H9 (cell line): ENCODE results near the gene NCKAP5. TPM values are rescaled to one million over a fixed set of nuclear protein-coding genes. Genes with fewer than 3 reads are reported as not detected.

Experiments used
- DNase-seq: peaks from one replicate; pipeline ENCODE4 v3.0.0-alpha.2; 2017
- H2AFZ ChIP-seq: one replicate; pipeline ENCODE4 v1.6.1; 2013; ENCODE audit warnings: mild to moderate bottlenecking, low read length, control low read depth, moderate library complexity
- H2AK5ac ChIP-seq: 2 replicates; pipeline ENCODE4 v1.6.1; 2013; ENCODE audit warnings: low read length, control low read depth, mixed read lengths; ENCODE audit not compliant: insufficient read length
- H2BK120ac ChIP-seq: one replicate; pipeline ENCODE4 v1.6.1; 2013; ENCODE audit warnings: low read depth, mild to moderate bottlenecking, low read length, control low read depth, inconsistent platforms; ENCODE audit not compliant: poor library complexity, severe bottlenecking
- H2BK12ac ChIP-seq: 2 replicates; pipeline ENCODE4 v1.6.1; 2013; ENCODE audit warnings: low read length, control low read depth, mixed read lengths, low read depth; ENCODE audit not compliant: insufficient read length
- H2BK15ac ChIP-seq: 2 replicates; pipeline ENCODE4 v1.6.1; 2013; ENCODE audit warnings: low read depth, low read length, control low read depth
- H2BK20ac ChIP-seq: one replicate; pipeline ENCODE4 v1.6.1; 2013; ENCODE audit warnings: low read depth, mild to moderate bottlenecking, low read length, control low read depth, inconsistent platforms; ENCODE audit not compliant: poor library complexity, severe bottlenecking
- H2BK5ac ChIP-seq: 2 replicates; pipeline ENCODE4 v1.6.1; 2013; ENCODE audit warnings: low read length, control low read depth, mixed read lengths; ENCODE audit not compliant: insufficient read length
- H3K14ac ChIP-seq: 2 replicates; pipeline ENCODE4 v1.6.1; 2013; ENCODE audit warnings: low read length, control low read depth; ENCODE audit not compliant: insufficient read depth
- H3K18ac ChIP-seq: 2 replicates; pipeline ENCODE4 v1.6.1; 2013; ENCODE audit warnings: low read depth, mild to moderate bottlenecking, mixed read lengths, low read length, control low read depth; ENCODE audit not compliant: insufficient read length
- H3K23ac ChIP-seq: 2 replicates; pipeline ENCODE4 v1.6.1; 2013; ENCODE audit warnings: low read length, control low read depth, mixed read lengths, low read depth; ENCODE audit not compliant: insufficient read length
- H3K23me2 ChIP-seq: 2 replicates; pipeline ENCODE4 v1.6.1; 2013; ENCODE audit warnings: low read depth, mild to moderate bottlenecking, mixed read lengths, low read length, control low read depth; ENCODE audit not compliant: insufficient read length, poor library complexity, severe bottlenecking
- H3K27ac ChIP-seq: 2 replicates; pipeline ENCODE4 v1.5.1; 2013; ENCODE audit warnings: low read length, control low read depth, mixed read lengths, low read depth; ENCODE audit not compliant: insufficient read length
- H3K27me3 ChIP-seq: 2 replicates; pipeline ENCODE4 v1.6.1; 2013; ENCODE audit warnings: low read length, control low read depth, inconsistent platforms; ENCODE audit not compliant: insufficient read depth
- H3K4ac ChIP-seq: 2 replicates; pipeline ENCODE4 v1.6.1; 2013; ENCODE audit warnings: low read depth, mild to moderate bottlenecking, control low read depth, inconsistent platforms, low read length, moderate library complexity
- H3K4me1 ChIP-seq: 2 replicates; pipeline ENCODE4 v1.6.1; 2013; ENCODE audit warnings: low read length, control low read depth, inconsistent platforms; ENCODE audit not compliant: insufficient read depth
- H3K4me2 ChIP-seq: 2 replicates; pipeline ENCODE4 v1.6.1; 2013; ENCODE audit warnings: low read length, control low read depth, mixed read lengths; ENCODE audit not compliant: insufficient read length, insufficient read depth
- H3K56ac ChIP-seq: 2 replicates; pipeline ENCODE4 v1.6.1; 2013; ENCODE audit warnings: low read depth, mild to moderate bottlenecking, mixed read lengths, low read length, control low read depth; ENCODE audit not compliant: insufficient read length
- H3K79me1 ChIP-seq: 2 replicates; pipeline ENCODE4 v1.6.1; 2013; ENCODE audit warnings: low read depth, mild to moderate bottlenecking, moderate library complexity, low read length, control low read depth, inconsistent platforms; ENCODE audit not compliant: insufficient read depth, poor library complexity, severe bottlenecking
- H3K79me2 ChIP-seq: 2 replicates; pipeline ENCODE4 v1.6.1; 2013; ENCODE audit warnings: low read length, control low read depth, inconsistent platforms; ENCODE audit not compliant: insufficient read depth
- H3K9ac ChIP-seq: 2 replicates; pipeline ENCODE4 v1.6.1; 2013; ENCODE audit warnings: low read length, control low read depth, mixed read lengths; ENCODE audit not compliant: insufficient read length; ENCODE audit errors: extremely low read depth
- H3K9me3 ChIP-seq: one replicate; pipeline ENCODE4 v1.6.1; 2013; ENCODE audit warnings: low read depth, low read length, inconsistent platforms; ENCODE audit not compliant: control insufficient read depth
- H3T11ph ChIP-seq: one replicate; pipeline ENCODE4 v1.6.1; 2013; ENCODE audit warnings: mild to moderate bottlenecking, low read length, control low read depth, inconsistent platforms
- H4K20me1 ChIP-seq: one replicate; pipeline ENCODE4 v1.6.1; 2013; ENCODE audit not compliant: control insufficient read depth, insufficient read length, insufficient read depth
- H4K5ac ChIP-seq: 2 replicates; pipeline ENCODE4 v1.6.1; 2013; ENCODE audit warnings: low read depth, mild to moderate bottlenecking, mixed read lengths, low read length, control low read depth; ENCODE audit not compliant: insufficient read length
- H4K8ac ChIP-seq: replicated peaks from 2 replicates; pipeline ENCODE4 v1.6.1; 2013; ENCODE audit warnings: low read length, control low read depth, mixed read lengths, low read depth; ENCODE audit not compliant: insufficient read length
- H4K91ac ChIP-seq: 2 replicates; pipeline ENCODE4 v1.6.1; 2013; ENCODE audit warnings: low read depth, mild to moderate bottlenecking, moderate library complexity, mixed read lengths, low read length, control low read depth; ENCODE audit not compliant: insufficient read length
- H3K27ac Mint-ChIP-seq, 3 experiments: 2 replicates in 2 of 3; 3 replicates in 1 of 3; pipeline ENCODE4 v1.8.0; 2020 to 2021; ENCODE audit warnings: mixed read lengths in 3 of 3, mild to moderate bottlenecking in 1 of 3, moderate library complexity in 1 of 3
- H3K27me3 Mint-ChIP-seq: 2 replicates; pipeline ENCODE4 v1.8.0; 2021; ENCODE audit warnings: low read depth, mild to moderate bottlenecking, moderate library complexity, mixed read lengths
- H3K36me3 Mint-ChIP-seq, 3 experiments: 2 replicates in 2 of 3; 3 replicates in 1 of 3; pipeline ENCODE4 v1.8.0; 2020 to 2021; ENCODE audit warnings: low read depth in 3 of 3, mixed read lengths in 3 of 3; ENCODE audit not compliant: insufficient read depth in 1 of 3
- H3K4me1 Mint-ChIP-seq, 2 experiments: 2 replicates each; pipeline ENCODE4 v1.8.0; 2020; ENCODE audit warnings: mixed read lengths in 2 of 2
- H3K4me3 Mint-ChIP-seq, 2 experiments: 2 replicates in 1 of 2; 3 replicates in 1 of 2; pipeline ENCODE4 v1.8.0; 2020 to 2021; ENCODE audit warnings: mild to moderate bottlenecking in 2 of 2, mixed read lengths in 2 of 2, moderate library complexity in 1 of 2
- H3K9me3 Mint-ChIP-seq, 2 experiments: 2 replicates in 1 of 2; 3 replicates in 1 of 2; pipeline ENCODE4 v1.8.0; 2020; ENCODE audit warnings: mild to moderate bottlenecking in 2 of 2, mixed read lengths in 2 of 2, moderate library complexity in 1 of 2
- WGBS: extraction: QIAGEN DNeasy Blood & Tissue Kit; methylation state at CpG from one replicate; pipeline ENCODE4 v1.1.7; 2013; ENCODE audit warnings: missing lambda C conversion rate, low lambda C conversion rate, mixed read lengths; ENCODE audit not compliant: insufficient read length; ENCODE audit errors: extremely low coverage; 5-methylcytosine and 5-hydroxymethylcytosine counted together
- total RNA-seq: library from RNA; stranded (reverse); gene quantifications from 2 replicates; pipeline ENCODE4 v1.2.1, GENCODE V29; 2021
- TF ChIP-seq, protein P1 (sequence below): fragments of 200-600 bp; sonication (generic); conservative IDR thresholded peaks from 3 replicates; pipeline ENCODE4 v1.8.0; 2021; ENCODE audit warnings: antibody characterized with exemption, mild to moderate bottlenecking

NCKAP5 gene
- total RNA-seq, 1 experiment from 2014 or later, result 0.26 TPM

DNA sequence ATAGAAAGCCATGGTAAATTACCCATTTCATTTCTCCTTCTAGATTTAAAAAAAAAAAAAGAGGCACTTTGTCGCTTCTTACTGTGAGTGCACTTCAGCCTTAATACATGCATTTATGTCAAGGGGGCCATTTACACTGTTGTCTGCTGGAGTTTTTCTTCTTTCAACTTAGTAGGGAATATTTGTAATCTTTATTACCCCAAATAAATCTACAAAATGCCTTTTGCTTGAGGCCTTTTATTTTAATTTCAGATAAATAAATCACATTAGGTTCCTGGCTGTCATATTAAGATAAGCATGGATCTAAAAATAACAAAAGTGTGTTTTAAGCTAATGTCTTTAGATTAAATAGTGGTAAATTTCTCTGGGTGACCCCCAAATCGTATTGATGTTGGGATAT, 276.0 kb downstream of the NCKAP5 start:
- DNase-seq, result no peak
- H3T11ph ChIP-seq, result no peak overlapping the region
- no peak overlapping the region for H3K27ac Mint-ChIP-seq
- no peak overlapping the region for H2AK5ac ChIP-seq
- H2BK120ac ChIP-seq, result no peak overlapping the region
- H3K56ac ChIP-seq, result no peak overlapping the region
- no peak overlapping the region for H4K5ac ChIP-seq
- no peaks in the 10 kb centered on the region for H3K9me3 Mint-ChIP-seq
- no peak overlapping the region for H2BK5ac ChIP-seq
- H4K91ac ChIP-seq, result no peak overlapping the region
- no peak overlapping the region for H3K18ac ChIP-seq
- no peak overlapping the region for H3K4me2 ChIP-seq
- TF ChIP-seq, protein P1, sequence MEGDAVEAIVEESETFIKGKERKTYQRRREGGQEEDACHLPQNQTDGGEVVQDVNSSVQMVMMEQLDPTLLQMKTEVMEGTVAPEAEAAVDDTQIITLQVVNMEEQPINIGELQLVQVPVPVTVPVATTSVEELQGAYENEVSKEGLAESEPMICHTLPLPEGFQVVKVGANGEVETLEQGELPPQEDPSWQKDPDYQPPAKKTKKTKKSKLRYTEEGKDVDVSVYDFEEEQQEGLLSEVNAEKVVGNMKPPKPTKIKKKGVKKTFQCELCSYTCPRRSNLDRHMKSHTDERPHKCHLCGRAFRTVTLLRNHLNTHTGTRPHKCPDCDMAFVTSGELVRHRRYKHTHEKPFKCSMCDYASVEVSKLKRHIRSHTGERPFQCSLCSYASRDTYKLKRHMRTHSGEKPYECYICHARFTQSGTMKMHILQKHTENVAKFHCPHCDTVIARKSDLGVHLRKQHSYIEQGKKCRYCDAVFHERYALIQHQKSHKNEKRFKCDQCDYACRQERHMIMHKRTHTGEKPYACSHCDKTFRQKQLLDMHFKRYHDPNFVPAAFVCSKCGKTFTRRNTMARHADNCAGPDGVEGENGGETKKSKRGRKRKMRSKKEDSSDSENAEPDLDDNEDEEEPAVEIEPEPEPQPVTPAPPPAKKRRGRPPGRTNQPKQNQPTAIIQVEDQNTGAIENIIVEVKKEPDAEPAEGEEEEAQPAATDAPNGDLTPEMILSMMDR, result no peak
- H4K20me1 ChIP-seq, result no peaks in the 10 kb centered on the region
- H3K27ac ChIP-seq, result no peak overlapping the region
- H3K36me3 Mint-ChIP-seq, result no peaks in the 10 kb centered on the region
- H2AFZ ChIP-seq, result no peak overlapping the region
- no peaks in the 10 kb centered on the region for H3K4me1 Mint-ChIP-seq
- no peaks in the 10 kb centered on the region for H3K9me3 ChIP-seq
- H3K4me3 Mint-ChIP-seq, result no peak overlapping the region
- H3K79me1 ChIP-seq, result no peaks in the 10 kb centered on the region
- H3K79me2 ChIP-seq, result no peaks in the 10 kb centered on the region
- H4K8ac ChIP-seq, result no peak overlapping the region
- H3K4me1 ChIP-seq, result no peaks in the 10 kb centered on the region
- H3K23ac ChIP-seq, result no peak overlapping the region
- no CpG with 5 or more reads among the region's 2 CpGs for WGBS
- H3K27me3 ChIP-seq, result no peaks in the 10 kb centered on the region
- no peak overlapping the region for H2BK20ac ChIP-seq
- no peak overlapping the region for H2BK15ac ChIP-seq
- no peak overlapping the region for H3K4ac ChIP-seq
- no peaks in the 10 kb centered on the region for H3K23me2 ChIP-seq
- H2BK12ac ChIP-seq, result no peak overlapping the region
- no peak overlapping the region for H3K9ac ChIP-seq
- no peaks in the 10 kb centered on the region for H3K27me3 Mint-ChIP-seq
- no peak overlapping the region for H3K14ac ChIP-seq
